Measurements from ENCODE around the gene ZNHIT1.

The ZNHIT1 gene

GRCh38 chr7:101225650-101226049 is 7.7 kb downstream of the ZNHIT1 start:
- H3K4me3 ChIP-seq (replicated peaks; ENCODE audit: insufficient read depth, low read length), result no peak overlapping the region
- TF ChIP-seq, protein P1, sequence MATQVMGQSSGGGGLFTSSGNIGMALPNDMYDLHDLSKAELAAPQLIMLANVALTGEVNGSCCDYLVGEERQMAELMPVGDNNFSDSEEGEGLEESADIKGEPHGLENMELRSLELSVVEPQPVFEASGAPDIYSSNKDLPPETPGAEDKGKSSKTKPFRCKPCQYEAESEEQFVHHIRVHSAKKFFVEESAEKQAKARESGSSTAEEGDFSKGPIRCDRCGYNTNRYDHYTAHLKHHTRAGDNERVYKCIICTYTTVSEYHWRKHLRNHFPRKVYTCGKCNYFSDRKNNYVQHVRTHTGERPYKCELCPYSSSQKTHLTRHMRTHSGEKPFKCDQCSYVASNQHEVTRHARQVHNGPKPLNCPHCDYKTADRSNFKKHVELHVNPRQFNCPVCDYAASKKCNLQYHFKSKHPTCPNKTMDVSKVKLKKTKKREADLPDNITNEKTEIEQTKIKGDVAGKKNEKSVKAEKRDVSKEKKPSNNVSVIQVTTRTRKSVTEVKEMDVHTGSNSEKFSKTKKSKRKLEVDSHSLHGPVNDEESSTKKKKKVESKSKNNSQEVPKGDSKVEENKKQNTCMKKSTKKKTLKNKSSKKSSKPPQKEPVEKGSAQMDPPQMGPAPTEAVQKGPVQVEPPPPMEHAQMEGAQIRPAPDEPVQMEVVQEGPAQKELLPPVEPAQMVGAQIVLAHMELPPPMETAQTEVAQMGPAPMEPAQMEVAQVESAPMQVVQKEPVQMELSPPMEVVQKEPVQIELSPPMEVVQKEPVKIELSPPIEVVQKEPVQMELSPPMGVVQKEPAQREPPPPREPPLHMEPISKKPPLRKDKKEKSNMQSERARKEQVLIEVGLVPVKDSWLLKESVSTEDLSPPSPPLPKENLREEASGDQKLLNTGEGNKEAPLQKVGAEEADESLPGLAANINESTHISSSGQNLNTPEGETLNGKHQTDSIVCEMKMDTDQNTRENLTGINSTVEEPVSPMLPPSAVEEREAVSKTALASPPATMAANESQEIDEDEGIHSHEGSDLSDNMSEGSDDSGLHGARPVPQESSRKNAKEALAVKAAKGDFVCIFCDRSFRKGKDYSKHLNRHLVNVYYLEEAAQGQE (IDR thresholded peaks at IDR 0.05; ENCODE audit: insufficient replicate concordance, low read depth), result no peak
- TF ChIP-seq SPI1 (IDR thresholded peaks at IDR 0.05; ENCODE audit: borderline replicate concordance, low read depth), result no peak
- no peak for TF ChIP-seq POLR2AphosphoS5 (IDR thresholded peaks at IDR 0.05; ENCODE audit: low read depth)
- no peak for TF ChIP-seq CTCF (IDR thresholded peaks at IDR 0.05; ENCODE audit: insufficient read depth, low read length)
- no peak for TF ChIP-seq GABPA (IDR thresholded peaks at IDR 0.05; ENCODE audit: low read depth)
- no peaks in the 10 kb centered on the region for H3K27me3 ChIP-seq (ENCODE audit: insufficient read depth, poor library complexity, severe bottlenecking)
- DNase-seq (ENCODE audit: low read depth in 1 of 2, low spot score in 1 of 2), result no peak
- H3K27ac ChIP-seq (replicated peaks), result no peak overlapping the region

- H3K27ac ChIP-seq (replicated peaks), result no peak overlapping the region
- TF ChIP-seq GABPA (IDR thresholded peaks at IDR 0.05; ENCODE audit: low read depth) (no peak), SPI1 (IDR thresholded peaks at IDR 0.05; ENCODE audit: borderline replicate concordance, low read depth) (no peak), CTCF (IDR thresholded peaks at IDR 0.05; ENCODE audit: insufficient read depth, low read length) (no peak), POLR2AphosphoS5 (IDR thresholded peaks at IDR 0.05; ENCODE audit: low read depth) (no peak)
- TF ChIP-seq, protein P1 (IDR thresholded peaks at IDR 0.05; ENCODE audit: insufficient replicate concordance, low read depth), result no peak
- no peaks in the 10 kb centered on the region for H3K27me3 ChIP-seq (ENCODE audit: insufficient read depth, poor library complexity, severe bottlenecking)
- no peak for DNase-seq (ENCODE audit: low read depth in 1 of 2, low spot score in 1 of 2)
- H3K4me3 ChIP-seq (replicated peaks; ENCODE audit: insufficient read depth, low read length), result no peak overlapping the region
Measured at GRCh38 chr7:101226721-101227120, 8.8 kb downstream of the ZNHIT1 start.

GRCh38 chr7:101231644-101232043 is 13.7 kb downstream of the ZNHIT1 start:
- no peak overlapping the region for H3K27ac ChIP-seq (replicated peaks)
- TF ChIP-seq SPI1 (IDR thresholded peaks at IDR 0.05; ENCODE audit: borderline replicate concordance, low read depth) (no peak), GABPA (IDR thresholded peaks at IDR 0.05; ENCODE audit: low read depth) (no peak), POLR2AphosphoS5 (IDR thresholded peaks at IDR 0.05; ENCODE audit: low read depth) (no peak), CTCF (IDR thresholded peaks at IDR 0.05; ENCODE audit: insufficient read depth, low read length) (no peak)
- TF ChIP-seq, protein P1 (IDR thresholded peaks at IDR 0.05; ENCODE audit: insufficient replicate concordance, low read depth), result no peak
- no peak for DNase-seq (ENCODE audit: low read depth in 1 of 2, low spot score in 1 of 2)
- H3K4me3 ChIP-seq (replicated peaks; ENCODE audit: insufficient read depth, low read length), result no peak overlapping the region
- H3K27me3 ChIP-seq (ENCODE audit: insufficient read depth, poor library complexity, severe bottlenecking), result no peaks in the 10 kb centered on the region
